Breast epithelium (tissue), 4 donors: ENCODE measurements around the gene CSNK1G1. TPM values are rescaled to one million over a fixed set of nuclear protein-coding genes. Genes with fewer than 3 reads are reported as not detected.

ENCODE experiments used
- DNase-seq, 2 donors: peaks; one replicate each; pipeline ENCODE4 v3.0.0-alpha.2; 2019; ENCODE audit warnings: low spot score in 2 of 2
- H3K27ac ChIP-seq, 2 donors: fragments of 200-600 bp; sonication (generic) in 1 of 2; one replicate each; pipeline ENCODE4 v1.5.1; 2016 to 2019; ENCODE audit warnings: mild to moderate bottlenecking in 1 of 2
- H3K27me3 ChIP-seq, 2 donors: fragments of 200-600 bp; sonication (generic) in 1 of 2; one replicate each; pipeline versions ENCODE4 v1.5.1 to v1.6.0; 2017 to 2019; ENCODE audit warnings: control low read depth in 1 of 2, mild to moderate bottlenecking in 1 of 2
- H3K36me3 ChIP-seq: fragments of 200-600 bp; one replicate; pipeline ENCODE4 v1.5.1; 2019
- H3K4me1 ChIP-seq, 2 donors: fragments of 200-600 bp; sonication (generic); one replicate each; pipeline ENCODE4 v1.5.1; 2016 to 2019; ENCODE audit warnings: control low read depth in 1 of 2
- H3K4me3 ChIP-seq, 3 donors: fragments of 200-600 bp; sonication (generic); 1 replicate in 2 of 3; 2 replicates in 1 of 3; pipeline ENCODE4 v1.5.1; 2016 to 2019; ENCODE audit warnings: mild to moderate bottlenecking in 3 of 3, moderate library complexity in 2 of 3
- H3K9me3 ChIP-seq, 2 donors: fragments of 200-600 bp; sonication (generic) in 1 of 2; one replicate each; pipeline ENCODE4 v1.5.1; 2016 to 2019; ENCODE audit warnings: control low read depth in 1 of 2
- POLR2A ChIP-seq: fragments of 450-650 bp; IDR thresholded peaks from one replicate; pipeline ENCODE4 v1.6.1; 2016; ENCODE audit warnings: antibody characterized with exemption, mild to moderate bottlenecking, moderate library complexity
- POLR2AphosphoS5 ChIP-seq, 3 donors: sonication (generic); formaldehyde crosslinking; IDR thresholded peaks; one replicate each; pipeline ENCODE4 v1.6.1; 2017; ENCODE audit warnings: antibody characterized with exemption in 3 of 3
- intact Hi-C: fragments of 100-400 bp; cut with DNase I; formaldehyde crosslinking; loops from one replicate; pipeline ENCODE4 v1.15.1; 2023; ENCODE audit warnings: low total_unique reads
- total RNA-seq, 3 donors: library from RNA; depleted of rRNA; stranded (reverse); fragments of >200 nt; gene quantifications; one replicate each; pipeline ENCODE4 v1.1.0, GENCODE V29; 2016
- TF ChIP-seq, protein P1 (sequence below), 3 donors: fragments of 450-650 bp; IDR thresholded peaks; one replicate each; pipeline ENCODE4 v1.5.1; 2016 to 2017; ENCODE audit warnings: antibody characterized with exemption in 3 of 3, mild to moderate bottlenecking in 3 of 3, moderate library complexity in 3 of 3

Gene CSNK1G1
- total RNA-seq, 3 donors from 2014 or later, result 12.6 to 37.7 (median 31.2) TPM

- TF ChIP-seq, protein P1, sequence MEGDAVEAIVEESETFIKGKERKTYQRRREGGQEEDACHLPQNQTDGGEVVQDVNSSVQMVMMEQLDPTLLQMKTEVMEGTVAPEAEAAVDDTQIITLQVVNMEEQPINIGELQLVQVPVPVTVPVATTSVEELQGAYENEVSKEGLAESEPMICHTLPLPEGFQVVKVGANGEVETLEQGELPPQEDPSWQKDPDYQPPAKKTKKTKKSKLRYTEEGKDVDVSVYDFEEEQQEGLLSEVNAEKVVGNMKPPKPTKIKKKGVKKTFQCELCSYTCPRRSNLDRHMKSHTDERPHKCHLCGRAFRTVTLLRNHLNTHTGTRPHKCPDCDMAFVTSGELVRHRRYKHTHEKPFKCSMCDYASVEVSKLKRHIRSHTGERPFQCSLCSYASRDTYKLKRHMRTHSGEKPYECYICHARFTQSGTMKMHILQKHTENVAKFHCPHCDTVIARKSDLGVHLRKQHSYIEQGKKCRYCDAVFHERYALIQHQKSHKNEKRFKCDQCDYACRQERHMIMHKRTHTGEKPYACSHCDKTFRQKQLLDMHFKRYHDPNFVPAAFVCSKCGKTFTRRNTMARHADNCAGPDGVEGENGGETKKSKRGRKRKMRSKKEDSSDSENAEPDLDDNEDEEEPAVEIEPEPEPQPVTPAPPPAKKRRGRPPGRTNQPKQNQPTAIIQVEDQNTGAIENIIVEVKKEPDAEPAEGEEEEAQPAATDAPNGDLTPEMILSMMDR (IDR thresholded peaks at IDR 0.05), result no peak
- TF ChIP-seq POLR2AphosphoS5 (IDR thresholded peaks at IDR 0.05) (no peak), POLR2A (no peak)
- no peak overlapping the region for H3K27ac ChIP-seq
- DNase-seq, result no peak
- intact Hi-C loops, result no loop called here
- H3K4me3 ChIP-seq, result no peak overlapping the region
- H3K36me3 ChIP-seq, result no peaks in the 10 kb centered on the region
- no peaks in the 10 kb centered on the region for H3K9me3 ChIP-seq
- H3K27me3 ChIP-seq, result no peaks in the 10 kb centered on the region
- H3K4me1 ChIP-seq, result no peaks in the 10 kb centered on the region
Measured at GRCh38 chr15:64245405-64245804, 110.6 kb downstream of the CSNK1G1 start.

- no peak for DNase-seq
- intact Hi-C loops, result no loop called here
- H3K4me1 ChIP-seq, result no peaks in the 10 kb centered on the region
- H3K4me3 ChIP-seq, result no peak overlapping the region
- no peak overlapping the region for H3K27ac ChIP-seq
- no peaks in the 10 kb centered on the region for H3K27me3 ChIP-seq
- no peaks in the 10 kb centered on the region for H3K36me3 ChIP-seq
- H3K9me3 ChIP-seq, result no peaks in the 10 kb centered on the region
- TF ChIP-seq POLR2AphosphoS5 (IDR thresholded peaks at IDR 0.05), result no peak
- no peak for TF ChIP-seq POLR2A
- TF ChIP-seq, protein P1 (IDR thresholded peaks at IDR 0.05), result no peak
Measured at GRCh38 chr15:64237677-64238076, 118.3 kb downstream of the CSNK1G1 start.

GRCh38 chr15:64236156-64236894, 119.6 kb downstream of the CSNK1G1 start:
- H3K27me3 ChIP-seq, result no peaks in the 10 kb centered on the region
- H3K36me3 ChIP-seq, result no peaks in the 10 kb centered on the region
- TF ChIP-seq, protein P1 (IDR thresholded peaks at IDR 0.05), result no peak
- TF ChIP-seq POLR2AphosphoS5 (IDR thresholded peaks at IDR 0.05), result no peak
- TF ChIP-seq POLR2A, result no peak
- intact Hi-C loops, result no loop called here
- no peak overlapping the region for H3K4me3 ChIP-seq
- H3K4me1 ChIP-seq, result no peaks in the 10 kb centered on the region
- no peaks in the 10 kb centered on the region for H3K9me3 ChIP-seq
- no peak for DNase-seq
- no peak overlapping the region for H3K27ac ChIP-seq

GRCh38 chr15:64235552-64235951, 120.4 kb downstream of the CSNK1G1 start:
- no peaks in the 10 kb centered on the region for H3K27me3 ChIP-seq
- intact Hi-C loops, result no loop called here
- no peak overlapping the region for H3K27ac ChIP-seq
- no peaks in the 10 kb centered on the region for H3K36me3 ChIP-seq
- TF ChIP-seq, protein P1 (IDR thresholded peaks at IDR 0.05), result no peak
- TF ChIP-seq POLR2A (no peak), POLR2AphosphoS5 (IDR thresholded peaks at IDR 0.05) (no peak)
- no peak overlapping the region for H3K4me3 ChIP-seq
- H3K4me1 ChIP-seq, result no peaks in the 10 kb centered on the region
- no peak for DNase-seq
- no peaks in the 10 kb centered on the region for H3K9me3 ChIP-seq

DNA sequence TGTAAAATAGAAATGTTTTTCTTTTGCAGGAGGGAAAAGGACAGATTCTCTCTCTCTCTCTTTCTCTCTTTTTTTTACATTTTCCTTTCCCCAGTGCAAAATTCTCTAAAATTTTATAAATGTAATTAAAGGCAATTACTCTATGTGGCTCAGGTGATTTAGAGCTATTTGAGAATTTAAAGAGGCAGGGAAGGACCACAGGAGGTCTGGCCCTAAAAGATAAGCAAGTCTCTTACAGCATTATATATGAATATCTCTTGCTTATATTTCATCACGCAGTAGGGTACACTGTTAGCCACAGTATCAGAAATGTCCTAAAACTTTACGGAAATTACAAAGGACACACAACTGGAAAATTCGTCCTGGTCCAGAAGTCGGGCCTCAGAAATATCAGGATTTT, 122.7 kb downstream of the CSNK1G1 start:
- Histone ChIP-seq H3K27me3 (no peaks in the 10 kb centered on the region), H3K36me3 (no peaks in the 10 kb centered on the region), H3K9me3 (no peaks in the 10 kb centered on the region), H3K4me1 (no peaks in the 10 kb centered on the region), H3K27ac (no peak overlapping the region), H3K4me3 (no peak overlapping the region)
- TF ChIP-seq, protein P1 (IDR thresholded peaks at IDR 0.05), result no peak
- TF ChIP-seq POLR2A (no peak), POLR2AphosphoS5 (IDR thresholded peaks at IDR 0.05) (no peak)
- intact Hi-C loops, result no loop called here
- no peak for DNase-seq
